H9 (cell line): ENCODE results near the gene DYRK2. TPM values are rescaled to one million over a fixed set of nuclear protein-coding genes. Genes with fewer than 3 reads are reported as not detected.

Experiments used
- DNase-seq: peaks from one replicate; pipeline ENCODE4 v3.0.0-alpha.2; 2017
- H2AFZ ChIP-seq: one replicate; pipeline ENCODE4 v1.6.1; 2013; ENCODE audit warnings: mild to moderate bottlenecking, low read length, control low read depth, moderate library complexity
- H2AK5ac ChIP-seq: 2 replicates; pipeline ENCODE4 v1.6.1; 2013; ENCODE audit warnings: low read length, control low read depth, mixed read lengths; ENCODE audit not compliant: insufficient read length
- H2BK120ac ChIP-seq: one replicate; pipeline ENCODE4 v1.6.1; 2013; ENCODE audit warnings: low read depth, mild to moderate bottlenecking, low read length, control low read depth, inconsistent platforms; ENCODE audit not compliant: poor library complexity, severe bottlenecking
- H2BK12ac ChIP-seq: 2 replicates; pipeline ENCODE4 v1.6.1; 2013; ENCODE audit warnings: low read length, control low read depth, mixed read lengths, low read depth; ENCODE audit not compliant: insufficient read length
- H2BK15ac ChIP-seq: 2 replicates; pipeline ENCODE4 v1.6.1; 2013; ENCODE audit warnings: low read depth, low read length, control low read depth
- H2BK20ac ChIP-seq: one replicate; pipeline ENCODE4 v1.6.1; 2013; ENCODE audit warnings: low read depth, mild to moderate bottlenecking, low read length, control low read depth, inconsistent platforms; ENCODE audit not compliant: poor library complexity, severe bottlenecking
- H2BK5ac ChIP-seq: 2 replicates; pipeline ENCODE4 v1.6.1; 2013; ENCODE audit warnings: low read length, control low read depth, mixed read lengths; ENCODE audit not compliant: insufficient read length
- H3K14ac ChIP-seq: 2 replicates; pipeline ENCODE4 v1.6.1; 2013; ENCODE audit warnings: low read length, control low read depth; ENCODE audit not compliant: insufficient read depth
- H3K18ac ChIP-seq: 2 replicates; pipeline ENCODE4 v1.6.1; 2013; ENCODE audit warnings: low read depth, mild to moderate bottlenecking, mixed read lengths, low read length, control low read depth; ENCODE audit not compliant: insufficient read length
- H3K23ac ChIP-seq: 2 replicates; pipeline ENCODE4 v1.6.1; 2013; ENCODE audit warnings: low read length, control low read depth, mixed read lengths, low read depth; ENCODE audit not compliant: insufficient read length
- H3K23me2 ChIP-seq: 2 replicates; pipeline ENCODE4 v1.6.1; 2013; ENCODE audit warnings: low read depth, mild to moderate bottlenecking, mixed read lengths, low read length, control low read depth; ENCODE audit not compliant: insufficient read length, poor library complexity, severe bottlenecking
- H3K27ac ChIP-seq: 2 replicates; pipeline ENCODE4 v1.5.1; 2013; ENCODE audit warnings: low read length, control low read depth, mixed read lengths, low read depth; ENCODE audit not compliant: insufficient read length
- H3K27me3 ChIP-seq: 2 replicates; pipeline ENCODE4 v1.6.1; 2013; ENCODE audit warnings: low read length, control low read depth, inconsistent platforms; ENCODE audit not compliant: insufficient read depth
- H3K4ac ChIP-seq: 2 replicates; pipeline ENCODE4 v1.6.1; 2013; ENCODE audit warnings: low read depth, mild to moderate bottlenecking, control low read depth, inconsistent platforms, low read length, moderate library complexity
- H3K4me1 ChIP-seq: 2 replicates; pipeline ENCODE4 v1.6.1; 2013; ENCODE audit warnings: low read length, control low read depth, inconsistent platforms; ENCODE audit not compliant: insufficient read depth
- H3K4me2 ChIP-seq: 2 replicates; pipeline ENCODE4 v1.6.1; 2013; ENCODE audit warnings: low read length, control low read depth, mixed read lengths; ENCODE audit not compliant: insufficient read length, insufficient read depth
- H3K56ac ChIP-seq: 2 replicates; pipeline ENCODE4 v1.6.1; 2013; ENCODE audit warnings: low read depth, mild to moderate bottlenecking, mixed read lengths, low read length, control low read depth; ENCODE audit not compliant: insufficient read length
- H3K79me1 ChIP-seq: 2 replicates; pipeline ENCODE4 v1.6.1; 2013; ENCODE audit warnings: low read depth, mild to moderate bottlenecking, moderate library complexity, low read length, control low read depth, inconsistent platforms; ENCODE audit not compliant: insufficient read depth, poor library complexity, severe bottlenecking
- H3K79me2 ChIP-seq: 2 replicates; pipeline ENCODE4 v1.6.1; 2013; ENCODE audit warnings: low read length, control low read depth, inconsistent platforms; ENCODE audit not compliant: insufficient read depth
- H3K9ac ChIP-seq: 2 replicates; pipeline ENCODE4 v1.6.1; 2013; ENCODE audit warnings: low read length, control low read depth, mixed read lengths; ENCODE audit not compliant: insufficient read length; ENCODE audit errors: extremely low read depth
- H3K9me3 ChIP-seq: one replicate; pipeline ENCODE4 v1.6.1; 2013; ENCODE audit warnings: low read depth, low read length, inconsistent platforms; ENCODE audit not compliant: control insufficient read depth
- H3T11ph ChIP-seq: one replicate; pipeline ENCODE4 v1.6.1; 2013; ENCODE audit warnings: mild to moderate bottlenecking, low read length, control low read depth, inconsistent platforms
- H4K20me1 ChIP-seq: one replicate; pipeline ENCODE4 v1.6.1; 2013; ENCODE audit not compliant: control insufficient read depth, insufficient read length, insufficient read depth
- H4K5ac ChIP-seq: 2 replicates; pipeline ENCODE4 v1.6.1; 2013; ENCODE audit warnings: low read depth, mild to moderate bottlenecking, mixed read lengths, low read length, control low read depth; ENCODE audit not compliant: insufficient read length
- H4K8ac ChIP-seq: replicated peaks from 2 replicates; pipeline ENCODE4 v1.6.1; 2013; ENCODE audit warnings: low read length, control low read depth, mixed read lengths, low read depth; ENCODE audit not compliant: insufficient read length
- H4K91ac ChIP-seq: 2 replicates; pipeline ENCODE4 v1.6.1; 2013; ENCODE audit warnings: low read depth, mild to moderate bottlenecking, moderate library complexity, mixed read lengths, low read length, control low read depth; ENCODE audit not compliant: insufficient read length
- H3K27ac Mint-ChIP-seq, 3 experiments: 2 replicates in 2 of 3; 3 replicates in 1 of 3; pipeline ENCODE4 v1.8.0; 2020 to 2021; ENCODE audit warnings: mixed read lengths in 3 of 3, mild to moderate bottlenecking in 1 of 3, moderate library complexity in 1 of 3
- H3K27me3 Mint-ChIP-seq: 2 replicates; pipeline ENCODE4 v1.8.0; 2021; ENCODE audit warnings: low read depth, mild to moderate bottlenecking, moderate library complexity, mixed read lengths
- H3K36me3 Mint-ChIP-seq, 3 experiments: 2 replicates in 2 of 3; 3 replicates in 1 of 3; pipeline ENCODE4 v1.8.0; 2020 to 2021; ENCODE audit warnings: low read depth in 3 of 3, mixed read lengths in 3 of 3; ENCODE audit not compliant: insufficient read depth in 1 of 3
- H3K4me1 Mint-ChIP-seq, 2 experiments: 2 replicates each; pipeline ENCODE4 v1.8.0; 2020; ENCODE audit warnings: mixed read lengths in 2 of 2
- H3K4me3 Mint-ChIP-seq, 2 experiments: 2 replicates in 1 of 2; 3 replicates in 1 of 2; pipeline ENCODE4 v1.8.0; 2020 to 2021; ENCODE audit warnings: mild to moderate bottlenecking in 2 of 2, mixed read lengths in 2 of 2, moderate library complexity in 1 of 2
- H3K9me3 Mint-ChIP-seq, 2 experiments: 2 replicates in 1 of 2; 3 replicates in 1 of 2; pipeline ENCODE4 v1.8.0; 2020; ENCODE audit warnings: mild to moderate bottlenecking in 2 of 2, mixed read lengths in 2 of 2, moderate library complexity in 1 of 2
- WGBS: extraction: QIAGEN DNeasy Blood & Tissue Kit; methylation state at CpG from one replicate; pipeline ENCODE4 v1.1.7; 2013; ENCODE audit warnings: missing lambda C conversion rate, low lambda C conversion rate, mixed read lengths; ENCODE audit not compliant: insufficient read length; ENCODE audit errors: extremely low coverage; 5-methylcytosine and 5-hydroxymethylcytosine counted together
- total RNA-seq: library from RNA; stranded (reverse); gene quantifications from 2 replicates; pipeline ENCODE4 v1.2.1, GENCODE V29; 2021
- TF ChIP-seq, protein P1 (sequence below): fragments of 200-600 bp; sonication (generic); conservative IDR thresholded peaks from 3 replicates; pipeline ENCODE4 v1.8.0; 2021; ENCODE audit warnings: antibody characterized with exemption, mild to moderate bottlenecking

DYRK2 gene
- total RNA-seq, 1 experiment from 2014 or later: 40.6 TPM

DNA sequence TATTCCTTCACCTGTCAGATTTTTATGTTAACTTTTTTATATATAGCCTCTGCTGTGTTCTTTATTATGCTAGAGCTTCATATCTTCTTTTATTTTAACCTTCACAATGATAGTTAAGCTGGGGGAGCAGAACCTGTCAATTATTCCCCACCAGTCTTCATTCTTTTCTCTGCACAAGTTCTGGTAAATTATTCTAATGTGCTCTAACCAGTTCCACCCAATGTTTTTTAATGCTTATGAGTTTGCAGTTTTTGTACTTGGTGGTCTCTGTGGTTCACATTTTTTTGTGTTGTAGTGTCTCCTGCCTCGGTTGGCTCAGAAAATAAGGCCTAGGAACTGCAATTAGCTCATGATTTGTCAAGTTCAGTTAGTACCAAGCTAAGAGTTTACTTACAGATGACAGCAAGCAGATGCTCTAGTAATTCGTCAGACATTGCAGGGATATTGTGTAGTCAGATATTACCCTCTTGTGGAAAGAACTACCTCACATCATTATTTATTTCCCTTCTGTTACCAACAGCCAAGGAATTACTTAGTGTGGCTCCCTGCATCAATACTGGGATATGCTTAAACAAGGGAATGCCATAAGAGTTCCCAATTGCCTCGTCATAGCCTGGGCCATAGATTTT is 14.5 kb downstream of the DYRK2 start:
- Histone ChIP-seq H2BK120ac (no peak overlapping the region), H4K20me1 (no peaks in the 10 kb centered on the region), H3K18ac (no peak overlapping the region), H2AK5ac (no peak overlapping the region), H3K56ac (no peak overlapping the region), H3K9me3 (no peaks in the 10 kb centered on the region), H3K79me2 (peaks cover 6% of the 10 kb centered on the region; the same call in 1 of the 2 replicates), H3K23ac (no peak overlapping the region), H4K91ac (no peak overlapping the region), H2BK12ac (no peak overlapping the region), H3K27ac (no peak overlapping the region), H3K23me2 (no peaks in the 10 kb centered on the region), H3K9ac (no peak overlapping the region), H2BK15ac (no peak overlapping the region), H3K4ac (no peak overlapping the region), H3K27me3 (no peaks in the 10 kb centered on the region), H4K8ac (no peak overlapping the region), H3T11ph (no peak overlapping the region), H2AFZ (no peak overlapping the region), H2BK5ac (no peak overlapping the region), H3K14ac (no peak overlapping the region), H3K4me2 (no peak overlapping the region), H3K4me1 (no peaks in the 10 kb centered on the region; the same call in 1 of the 2 replicates), H4K5ac (no peak overlapping the region), H3K79me1 (no peaks in the 10 kb centered on the region), H2BK20ac (no peak overlapping the region)
- no CpG with 5 or more reads among the region's 3 CpGs for WGBS
- peaks cover 11 to 19% of the 10 kb centered on the region in 2 experiments for H3K4me1 Mint-ChIP-seq
- peaks cover 9 to 25% (median 20%) of the 10 kb centered on the region in 3 experiments; a peak in 6 of 7 replicates for H3K36me3 Mint-ChIP-seq
- H3K27me3 Mint-ChIP-seq: no peaks in the 10 kb centered on the region
- H3K4me3 Mint-ChIP-seq: no peak overlapping the region
- DNase-seq: no peak
- H3K9me3 Mint-ChIP-seq: no peaks in the 10 kb centered on the region
- no peak overlapping the region; a peak in 1 of 7 replicates for H3K27ac Mint-ChIP-seq
- TF ChIP-seq, protein P1, sequence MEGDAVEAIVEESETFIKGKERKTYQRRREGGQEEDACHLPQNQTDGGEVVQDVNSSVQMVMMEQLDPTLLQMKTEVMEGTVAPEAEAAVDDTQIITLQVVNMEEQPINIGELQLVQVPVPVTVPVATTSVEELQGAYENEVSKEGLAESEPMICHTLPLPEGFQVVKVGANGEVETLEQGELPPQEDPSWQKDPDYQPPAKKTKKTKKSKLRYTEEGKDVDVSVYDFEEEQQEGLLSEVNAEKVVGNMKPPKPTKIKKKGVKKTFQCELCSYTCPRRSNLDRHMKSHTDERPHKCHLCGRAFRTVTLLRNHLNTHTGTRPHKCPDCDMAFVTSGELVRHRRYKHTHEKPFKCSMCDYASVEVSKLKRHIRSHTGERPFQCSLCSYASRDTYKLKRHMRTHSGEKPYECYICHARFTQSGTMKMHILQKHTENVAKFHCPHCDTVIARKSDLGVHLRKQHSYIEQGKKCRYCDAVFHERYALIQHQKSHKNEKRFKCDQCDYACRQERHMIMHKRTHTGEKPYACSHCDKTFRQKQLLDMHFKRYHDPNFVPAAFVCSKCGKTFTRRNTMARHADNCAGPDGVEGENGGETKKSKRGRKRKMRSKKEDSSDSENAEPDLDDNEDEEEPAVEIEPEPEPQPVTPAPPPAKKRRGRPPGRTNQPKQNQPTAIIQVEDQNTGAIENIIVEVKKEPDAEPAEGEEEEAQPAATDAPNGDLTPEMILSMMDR: no peak
